GM06990 (cell line): ENCODE data around the gene DIO3.

Source experiments
- DNase-seq: peaks from one replicate; pipeline ENCODE4 v3.0.0-alpha.2; 2011; ENCODE audit not compliant: insufficient read length; ENCODE audit errors: extremely low read depth
- H3K27me3 ChIP-seq: replicated peaks from 2 replicates; pipeline ENCODE4 v1.6.0; 2011; ENCODE audit warnings: low read length; ENCODE audit not compliant: control insufficient read depth, insufficient read depth
- H3K36me3 ChIP-seq: 2 replicates; pipeline ENCODE4 v1.5.1; 2011; ENCODE audit warnings: low read length; ENCODE audit not compliant: control insufficient read depth, insufficient read depth
- H3K4me3 ChIP-seq: replicated peaks from 2 replicates; pipeline ENCODE4 v1.5.1; 2011; ENCODE audit warnings: low read depth, mild to moderate bottlenecking, control low read depth, low read length
- TF ChIP-seq, protein P1 (sequence below): IDR thresholded peaks from 2 replicates; pipeline ENCODE4 v1.5.1; 2011; ENCODE audit warnings: low read length, control low read depth, mild to moderate bottlenecking, inconsistent platforms; ENCODE audit not compliant: insufficient read depth, poor library complexity, severe bottlenecking

DIO3 gene

DNA sequence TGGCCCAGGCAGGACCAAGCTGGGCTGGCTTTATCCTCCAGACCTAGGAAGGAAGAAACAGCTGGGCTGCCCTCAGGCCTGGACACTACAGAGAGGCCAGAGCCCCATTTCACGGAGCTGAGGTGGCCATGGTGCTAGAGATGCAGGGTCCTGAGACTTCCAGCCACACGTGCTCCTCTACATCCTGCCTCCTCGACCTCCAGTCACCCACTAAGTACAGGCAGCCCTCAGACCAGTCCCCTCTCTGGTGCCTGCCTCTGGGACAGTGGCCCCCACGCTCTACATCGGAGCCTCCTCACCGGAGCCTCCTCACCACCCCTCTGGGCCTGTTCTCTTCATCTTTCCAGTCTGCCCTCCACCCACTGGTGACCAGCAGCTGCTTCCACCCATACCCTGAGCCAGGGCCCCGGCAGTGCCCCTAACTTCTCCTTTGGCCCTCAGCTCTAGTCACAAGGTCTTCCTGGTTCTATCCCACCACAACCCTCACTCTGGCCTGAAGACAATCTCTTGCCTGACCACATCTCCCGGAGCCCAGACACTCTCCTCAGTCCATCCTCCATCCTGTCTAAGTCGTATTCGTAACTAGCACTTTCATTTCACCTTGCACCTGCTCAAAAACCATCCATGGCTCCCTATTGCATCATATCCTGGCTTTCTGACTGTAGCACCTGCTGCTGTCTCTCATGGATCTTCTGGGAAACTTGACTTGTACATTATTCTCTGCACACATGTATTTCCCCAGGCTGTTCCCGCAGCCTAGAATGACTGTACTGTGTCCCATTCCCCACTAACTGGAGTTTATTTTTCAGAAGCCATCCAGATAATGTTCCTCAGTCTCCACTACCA is 43.9 kb downstream of the DIO3 start:
- H3K36me3 ChIP-seq = no peaks in the 10 kb centered on the region
- TF ChIP-seq, protein P1, sequence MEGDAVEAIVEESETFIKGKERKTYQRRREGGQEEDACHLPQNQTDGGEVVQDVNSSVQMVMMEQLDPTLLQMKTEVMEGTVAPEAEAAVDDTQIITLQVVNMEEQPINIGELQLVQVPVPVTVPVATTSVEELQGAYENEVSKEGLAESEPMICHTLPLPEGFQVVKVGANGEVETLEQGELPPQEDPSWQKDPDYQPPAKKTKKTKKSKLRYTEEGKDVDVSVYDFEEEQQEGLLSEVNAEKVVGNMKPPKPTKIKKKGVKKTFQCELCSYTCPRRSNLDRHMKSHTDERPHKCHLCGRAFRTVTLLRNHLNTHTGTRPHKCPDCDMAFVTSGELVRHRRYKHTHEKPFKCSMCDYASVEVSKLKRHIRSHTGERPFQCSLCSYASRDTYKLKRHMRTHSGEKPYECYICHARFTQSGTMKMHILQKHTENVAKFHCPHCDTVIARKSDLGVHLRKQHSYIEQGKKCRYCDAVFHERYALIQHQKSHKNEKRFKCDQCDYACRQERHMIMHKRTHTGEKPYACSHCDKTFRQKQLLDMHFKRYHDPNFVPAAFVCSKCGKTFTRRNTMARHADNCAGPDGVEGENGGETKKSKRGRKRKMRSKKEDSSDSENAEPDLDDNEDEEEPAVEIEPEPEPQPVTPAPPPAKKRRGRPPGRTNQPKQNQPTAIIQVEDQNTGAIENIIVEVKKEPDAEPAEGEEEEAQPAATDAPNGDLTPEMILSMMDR = no peak
- no peak overlapping the region for H3K4me3 ChIP-seq
- no peak for DNase-seq
- H3K27me3 ChIP-seq = no peaks in the 10 kb centered on the region

DNA sequence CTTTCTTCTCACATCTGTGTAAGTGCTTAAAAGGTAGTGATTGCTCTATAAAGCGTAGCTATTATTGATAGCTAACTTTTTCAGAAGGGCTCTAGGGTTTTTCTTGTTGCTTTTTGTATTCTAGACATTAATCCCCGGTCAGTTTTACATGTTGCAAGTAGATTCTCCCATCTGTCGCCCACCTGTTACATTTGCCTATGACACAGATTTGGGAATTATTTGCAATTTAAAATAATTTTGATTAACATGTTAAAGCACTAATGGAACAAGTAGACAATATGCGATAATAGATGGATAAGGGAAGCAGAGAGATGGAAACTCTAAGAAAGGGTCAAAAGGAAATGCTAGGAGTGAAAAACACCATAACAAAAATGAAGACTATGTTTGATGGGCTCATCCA is 44.5 kb downstream of the DIO3 start:
- H3K4me3 ChIP-seq = no peak overlapping the region
- DNase-seq = no peak
- TF ChIP-seq, protein P1 = no peak
- H3K27me3 ChIP-seq = no peaks in the 10 kb centered on the region
- no peaks in the 10 kb centered on the region for H3K36me3 ChIP-seq
